SK-N-SH (cell line): ENCODE measurements around the gene IL9. TPM values are rescaled to one million over a fixed set of nuclear protein-coding genes. Genes with fewer than 3 reads are reported as not detected.
"Not testable (repeated sequence)": the region's sequence is repeated elsewhere in the genome, so short reads cannot be mapped to it uniquely, and the experiment has no call there.

Source experiments
- CTCF ChIA-PET: fragments of 300-600, 350-600 bp; formaldehyde crosslinking; extraction: SDS; loops from one replicate; lab custom pipeline; 2021; lab: Yijun Ruan, JAX
- POLR2A ChIA-PET: fragments of 350-600 bp; sonication (Branson Sonifier 250); formaldehyde crosslinking; extraction: SDS; loops from one replicate; lab custom pipeline; 2020; ENCODE audit warnings: antibody characterized with exemption, inconsistent platforms; lab: Yijun Ruan, JAX
- DNase-seq: peaks from one replicate; pipeline ENCODE4 v3.0.0; 2012
- H2AFZ ChIP-seq: fragments of 200-600 bp; sonication (generic); 2 replicates; pipeline ENCODE4 v1.8.1; 2016; ENCODE audit warnings: antibody characterized with exemption, mild to moderate bottlenecking, low read depth
- H3F3A ChIP-seq: fragments of 200-600 bp; sonication (generic); replicated peaks from 2 replicates; pipeline ENCODE3; 2016; ENCODE audit warnings: antibody characterized with exemption, mild to moderate bottlenecking; ENCODE audit not compliant: insufficient read depth
- H3K27ac ChIP-seq, 2 experiments: fragments of 200-500 bp in 1 of 2; fragments of 200-600 bp in 1 of 2; sonication (Bioruptor generic) in 1 of 2; sonication (generic), shearing (Covaris generic) in 1 of 2; 2 replicates each; pipeline versions ENCODE4 v1.5.1 to v1.6.1; 2014 to 2016; ENCODE audit warnings: low read depth in 2 of 2, inconsistent platforms in 1 of 2, low read length in 1 of 2, mild to moderate bottlenecking in 1 of 2, mixed read lengths in 1 of 2
- H3K27me3 ChIP-seq: fragments of 200-600 bp; sonication (generic), shearing (Covaris generic); 2 replicates; pipeline ENCODE4 v1.6.1; 2016; ENCODE audit warnings: mixed run types; ENCODE audit not compliant: insufficient read depth
- H3K36me3 ChIP-seq, 2 experiments: fragments of 200-500 bp in 1 of 2; fragments of 200-600 bp in 1 of 2; sonication (Bioruptor generic) in 1 of 2; sonication (generic) in 1 of 2; replicated peaks in 1 of 2; 2 replicates each; pipeline versions ENCODE3 to v1.5.1; 2014 to 2016; ENCODE audit warnings: low read length in 1 of 2, mild to moderate bottlenecking in 1 of 2; ENCODE audit not compliant: insufficient read depth in 2 of 2, control insufficient read depth in 1 of 2
- H3K4me1 ChIP-seq, 2 experiments: fragments of 200-500 bp in 1 of 2; fragments of 200-600 bp in 1 of 2; sonication (Bioruptor generic) in 1 of 2; sonication (generic), shearing (Covaris generic) in 1 of 2; 2 replicates each; pipeline versions ENCODE4 v1.5.1 to v1.6.1; 2014 to 2016; ENCODE audit warnings: low read depth in 1 of 2, low read length in 1 of 2, mixed run types in 1 of 2; ENCODE audit not compliant: insufficient read depth in 2 of 2, control insufficient read depth in 1 of 2
- H3K4me2 ChIP-seq: fragments of 200-600 bp; sonication (generic), shearing (Covaris generic); 2 replicates; pipeline ENCODE4 v1.6.1; 2017; ENCODE audit warnings: mixed run types
- H3K4me3 ChIP-seq, 2 experiments: fragments of 200-500 bp in 1 of 2; fragments of 200-600 bp in 1 of 2; sonication (Bioruptor generic) in 1 of 2; sonication (generic), shearing (Covaris generic) in 1 of 2; 2 replicates each; pipeline versions ENCODE4 v1.5.1 to v1.8.1; 2014 to 2016; ENCODE audit warnings: low read depth in 2 of 2, inconsistent platforms in 1 of 2, low read length in 1 of 2, mild to moderate bottlenecking in 1 of 2, mixed read lengths in 1 of 2, moderate library complexity in 1 of 2
- H3K79me2 ChIP-seq: fragments of 200-600 bp; sonication (generic); 2 replicates; pipeline ENCODE4 v1.8.1; 2017; ENCODE audit warnings: mild to moderate bottlenecking; ENCODE audit not compliant: insufficient read depth
- H3K9ac ChIP-seq: fragments of 200-600 bp; sonication (generic); 2 replicates; pipeline ENCODE4 v1.6.1; 2017; ENCODE audit warnings: mixed run types
- H3K9me2 ChIP-seq: fragments of 200-600 bp; sonication (generic); 2 replicates; pipeline ENCODE4 v1.6.1; 2017; ENCODE audit warnings: mixed run types
- H3K9me3 ChIP-seq: fragments of 200-600 bp; sonication (generic); 2 replicates; pipeline ENCODE4 v1.6.1; 2017; ENCODE audit warnings: mixed run types, mild to moderate bottlenecking, moderate library complexity
- H4K20me1 ChIP-seq: fragments of 200-600 bp; sonication (generic); 2 replicates; pipeline ENCODE4 v1.6.1; 2017; ENCODE audit warnings: mild to moderate bottlenecking, mixed run types; ENCODE audit not compliant: insufficient read depth
- GATA2 ChIP-seq: sonication (generic); formaldehyde crosslinking; IDR thresholded peaks from 2 replicates; pipeline ENCODE4 v1.5.0; 2020; ENCODE audit warnings: mild to moderate bottlenecking, missing genetic modification reagents
- JUND ChIP-seq: IDR thresholded peaks from 2 replicates; pipeline ENCODE4 v1.4.0; 2012
- MEF2A ChIP-seq: IDR thresholded peaks from 2 replicates; pipeline ENCODE4 v1.4.0; 2012; ENCODE audit warnings: low read depth, borderline replicate concordance
- SIN3A ChIP-seq: IDR thresholded peaks from 2 replicates; pipeline ENCODE4 v1.6.1; 2012; ENCODE audit warnings: low read depth, mild to moderate bottlenecking, low read length, moderate library complexity, borderline replicate concordance
- WGBS: methylation state at CpG from one replicate; pipeline ENCODE4 v1.1.6; 2017; ENCODE audit warnings: low lambda C conversion rate; 5-methylcytosine and 5-hydroxymethylcytosine counted together
- polyA plus RNA-seq, 3 experiments: library from polyadenylated mRNA; depleted of rRNA; stranded (reverse); fragments of >200 nt; gene quantifications; 2 replicates each; pipeline ENCODE4 v1.2.3, GENCODE V29; 2012
- TF ChIP-seq, protein P1 (sequence below): fragments of 150-350 bp; IDR thresholded peaks from 2 replicates; pipeline ENCODE4 v1.6.1; 2016; ENCODE audit warnings: mild to moderate bottlenecking, low read depth, low read length

IL9 gene
- polyA plus RNA-seq, 1 of the 3 experiments (the other 2 are of a cell fraction), result not detected

DNA sequence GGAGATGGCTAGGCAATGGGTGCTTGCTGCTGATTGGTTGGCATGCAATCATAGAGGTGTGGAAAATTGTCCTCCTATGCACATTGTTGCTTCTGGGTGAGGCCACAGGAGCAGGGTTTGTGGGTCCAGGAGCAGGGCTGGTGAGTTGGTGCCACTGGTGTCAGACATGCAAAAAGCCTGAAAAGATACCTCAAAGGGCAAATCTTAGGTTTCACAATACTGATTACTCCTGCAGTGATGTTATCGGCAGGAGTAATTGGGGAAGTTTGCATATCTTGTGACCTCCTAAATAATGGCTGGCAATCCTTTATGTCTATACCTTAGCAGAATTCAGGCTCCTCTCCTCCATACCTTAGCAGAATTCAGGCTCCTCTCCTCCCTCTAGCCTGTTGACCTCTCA lies 36.0 kb downstream of the IL9 start:
- no peaks in the 10 kb centered on the region for H4K20me1 ChIP-seq
- no peaks in the 10 kb centered on the region for H3K9me2 ChIP-seq
- H3K4me1 ChIP-seq, result no peaks in the 10 kb centered on the region
- H3K27ac ChIP-seq, result no peak overlapping the region
- 100% methylated on average over 1 of the region's 1 CpG for WGBS
- no peak overlapping the region for H3K4me3 ChIP-seq
- H3K36me3 ChIP-seq, result no peaks in the 10 kb centered on the region
- H3K27me3 ChIP-seq, result no peaks in the 10 kb centered on the region
- H3K9me3 ChIP-seq, result no peaks in the 10 kb centered on the region
- ChIA-PET CTCF (interaction anchor here (0.6 to 2.6 kb wide), 4 partner anchors 25 to 388 kb away, joined by 3 to 8 read pairs (median 4); partner anchors contain the start of gene SLC25A48), POLR2A (no interaction called here)
- DNase-seq, result no peak
- H3K79me2 ChIP-seq, result no peaks in the 10 kb centered on the region
- no peak overlapping the region for H3K4me2 ChIP-seq
- H3K9ac ChIP-seq, result no peak overlapping the region
- H3F3A ChIP-seq, result no peaks in the 10 kb centered on the region
- TF ChIP-seq JUND, result no peak
- TF ChIP-seq, protein P1, sequence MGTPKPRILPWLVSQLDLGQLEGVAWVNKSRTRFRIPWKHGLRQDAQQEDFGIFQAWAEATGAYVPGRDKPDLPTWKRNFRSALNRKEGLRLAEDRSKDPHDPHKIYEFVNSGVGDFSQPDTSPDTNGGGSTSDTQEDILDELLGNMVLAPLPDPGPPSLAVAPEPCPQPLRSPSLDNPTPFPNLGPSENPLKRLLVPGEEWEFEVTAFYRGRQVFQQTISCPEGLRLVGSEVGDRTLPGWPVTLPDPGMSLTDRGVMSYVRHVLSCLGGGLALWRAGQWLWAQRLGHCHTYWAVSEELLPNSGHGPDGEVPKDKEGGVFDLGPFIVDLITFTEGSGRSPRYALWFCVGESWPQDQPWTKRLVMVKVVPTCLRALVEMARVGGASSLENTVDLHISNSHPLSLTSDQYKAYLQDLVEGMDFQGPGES, result no peak
- H2AFZ ChIP-seq, result no peak overlapping the region

DNA sequence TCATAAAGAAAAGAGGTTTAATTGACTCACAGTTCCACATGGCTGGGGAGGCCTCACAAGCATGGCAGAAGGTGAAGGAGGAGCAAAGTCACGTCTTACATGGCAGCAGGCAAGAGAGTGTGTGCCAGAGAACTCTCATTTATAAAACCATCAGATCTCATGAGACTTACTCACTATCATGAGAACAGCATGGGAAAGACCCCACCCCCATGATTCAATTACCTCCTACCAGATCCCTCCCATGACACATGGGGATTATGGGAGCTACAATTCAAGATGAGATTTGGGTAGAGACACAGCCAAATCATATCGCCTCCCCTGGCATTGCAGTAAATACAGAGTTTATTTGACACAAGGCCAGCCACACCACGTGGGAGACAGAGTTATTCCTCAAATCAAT lies 36.5 kb downstream of the IL9 start:
- DNase-seq, H3K4me2 ChIP-seq, H3F3A ChIP-seq, H3K9me2 ChIP-seq, POLR2A ChIA-PET, H2AFZ ChIP-seq, H3K4me1 ChIP-seq, H3K36me3 ChIP-seq, H3K27me3 ChIP-seq, H4K20me1 ChIP-seq, H3K9ac ChIP-seq, H3K4me3 ChIP-seq, H3K9me3 ChIP-seq, H3K79me2 ChIP-seq, H3K27ac ChIP-seq: not testable (repeated sequence)
- CTCF ChIA-PET, result interaction anchor here (1.4 to 2.6 kb wide), 2 partner anchors 24 to 29 kb away, joined by 4 to 8 read pairs; partner anchors contain the start of gene SLC25A48
- 27% methylated on average over 3 of the region's 3 CpGs for WGBS

DNA sequence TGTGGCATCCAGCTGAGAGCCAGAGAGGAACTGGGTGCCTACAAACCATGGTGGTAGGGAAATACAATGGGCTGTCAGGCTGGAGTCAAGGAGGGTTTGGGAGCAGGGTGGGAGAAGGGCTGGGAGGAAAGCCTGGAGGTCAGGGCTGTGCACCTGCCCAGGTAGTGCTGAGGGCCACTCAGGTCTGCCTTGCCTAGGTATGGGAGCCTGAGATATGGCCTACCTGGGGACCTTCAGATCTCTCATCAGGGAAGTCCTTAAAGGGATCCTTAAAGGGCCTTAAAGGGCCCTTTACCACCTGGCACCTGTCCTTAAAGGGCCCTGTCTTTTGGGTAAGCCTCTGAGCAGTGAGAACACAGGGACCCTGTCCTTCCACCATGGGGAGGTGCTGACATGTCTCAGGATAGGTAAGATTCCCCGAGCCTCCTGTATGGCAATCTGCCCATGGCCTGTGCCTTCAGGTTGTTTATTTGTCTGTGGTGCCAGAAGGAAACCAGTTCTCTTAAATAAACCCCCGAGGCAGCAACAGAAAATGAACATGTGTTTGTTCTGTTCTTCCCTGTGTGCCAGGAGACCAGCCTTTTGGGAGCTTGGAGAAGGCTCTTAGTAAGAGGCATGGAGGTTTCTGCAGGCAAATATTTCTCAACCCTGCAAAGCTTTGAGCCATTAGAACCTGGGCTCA lies 37.9 kb downstream of the IL9 start:
- H3K4me2 ChIP-seq, result no peak overlapping the region
- H3K4me3 ChIP-seq, result no peak overlapping the region
- no peaks in the 10 kb centered on the region for H3K79me2 ChIP-seq
- ChIA-PET POLR2A (no interaction called here), CTCF (interaction anchor here (0.5 to 2.0 kb wide), 2 partner anchors 29 to 30 kb away, joined by 3 to 5 read pairs; no protein-coding TSS in a partner anchor)
- H2AFZ ChIP-seq, result no peak overlapping the region
- no peak overlapping the region for H3K27ac ChIP-seq
- no peaks in the 10 kb centered on the region for H3K9me2 ChIP-seq
- H3K36me3 ChIP-seq, result no peaks in the 10 kb centered on the region
- H4K20me1 ChIP-seq, result no peaks in the 10 kb centered on the region
- DNase-seq, result no peak
- no peak for TF ChIP-seq GATA2 (CRISPR knock-in tag)
- TF ChIP-seq MEF2A, result no peak
- TF ChIP-seq SIN3A, result no peak
- no peak overlapping the region for H3K9ac ChIP-seq
- no peaks in the 10 kb centered on the region for H3F3A ChIP-seq
- whole genome bisulfite sequencing, result 0% methylated on average over 2 of the region's 2 CpGs
- no peaks in the 10 kb centered on the region for H3K4me1 ChIP-seq
- H3K27me3 ChIP-seq, result no peaks in the 10 kb centered on the region
- H3K9me3 ChIP-seq, result no peaks in the 10 kb centered on the region
